Liver (tissue), 9 donors: Measurements from ENCODE around the gene TMEM205. TPM values are rescaled to one million over a fixed set of nuclear protein-coding genes. Genes with fewer than 3 reads are reported as not detected.
A peak's percentile ranks its signal among the peaks of the same experiment; 100 is the strongest.

Experiments
- DNase-seq: peaks from one replicate; pipeline ENCODE4 v3.0.0-alpha.2; 2017; ENCODE audit warnings: low spot score
- H3K27ac ChIP-seq, 2 donors: one replicate each; pipeline ENCODE4 v1.7.0; 2013; ENCODE audit warnings: inconsistent platforms in 2 of 2, low read length in 2 of 2, control low read depth in 1 of 2, low read depth in 1 of 2, mild to moderate bottlenecking in 1 of 2
- H3K27me3 ChIP-seq, 4 donors: one replicate each; pipeline versions ENCODE4 v1.6.1 to v1.7.0; 2013; ENCODE audit warnings: low read length in 3 of 4, inconsistent platforms in 1 of 4, mild to moderate bottlenecking in 1 of 4, moderate library complexity in 1 of 4; ENCODE audit not compliant: control insufficient read depth in 4 of 4, insufficient read depth in 4 of 4
- H3K36me3 ChIP-seq, 4 donors: one replicate each; pipeline versions ENCODE4 v1.6.1 to v1.7.0; 2013; ENCODE audit warnings: low read length in 3 of 4, mild to moderate bottlenecking in 3 of 4, low read depth in 1 of 4, moderate library complexity in 1 of 4; ENCODE audit not compliant: control insufficient read depth in 4 of 4, insufficient read depth in 3 of 4
- H3K4me1 ChIP-seq, 4 donors: one replicate each; pipeline versions ENCODE4 v1.6.1 to v1.7.0; 2013; ENCODE audit warnings: low read length in 3 of 4, mild to moderate bottlenecking in 3 of 4, moderate library complexity in 1 of 4; ENCODE audit not compliant: control insufficient read depth in 4 of 4, insufficient read depth in 4 of 4
- H3K4me3 ChIP-seq, 3 donors: one replicate each; pipeline versions ENCODE4 v1.6.1 to v1.7.0; 2013; ENCODE audit warnings: low read length in 3 of 3, control low read depth in 1 of 3, low read depth in 1 of 3, mild to moderate bottlenecking in 1 of 3
- H3K9ac ChIP-seq, 2 donors: one replicate each; pipeline ENCODE4 v1.7.0; 2013; ENCODE audit warnings: low read length in 2 of 2, mild to moderate bottlenecking in 2 of 2, moderate library complexity in 2 of 2, control low read depth in 1 of 2, low read depth in 1 of 2
- H3K9me3 ChIP-seq, 4 donors: one replicate each; pipeline versions ENCODE4 v1.6.1 to v1.7.0; 2013; ENCODE audit warnings: low read length in 3 of 4; ENCODE audit not compliant: control insufficient read depth in 4 of 4
- ATF3 ChIP-seq: IDR thresholded peaks from 2 replicates; pipeline ENCODE4 v1.6.1; 2016; ENCODE audit warnings: antibody characterized with exemption
- EGR1 ChIP-seq, 2 donors: IDR thresholded peaks; 2 replicates each; pipeline ENCODE4 v1.6.1; 2016 to 2018; ENCODE audit warnings: antibody characterized with exemption in 2 of 2, low read depth in 2 of 2
- FOXA1 ChIP-seq: IDR thresholded peaks from 2 replicates; pipeline ENCODE4 v1.6.1; 2016; ENCODE audit warnings: antibody characterized with exemption
- GABPA ChIP-seq, 2 donors: IDR thresholded peaks in 1 of 2; conservative IDR thresholded peaks in 1 of 2; 2 replicates each; pipeline ENCODE4 v1.6.1; 2016; ENCODE audit warnings: antibody characterized with exemption in 2 of 2, mild to moderate bottlenecking in 1 of 2, moderate library complexity in 1 of 2
- HNF4A ChIP-seq, 2 donors: conservative IDR thresholded peaks; 2 replicates each; pipeline ENCODE4 v1.6.1; 2016; ENCODE audit warnings: antibody characterized with exemption in 2 of 2, mild to moderate bottlenecking in 2 of 2
- HNF4G ChIP-seq: IDR thresholded peaks from 2 replicates; pipeline ENCODE4 v1.6.1; 2016; ENCODE audit warnings: antibody characterized with exemption
- MAX ChIP-seq: IDR thresholded peaks from 2 replicates; pipeline ENCODE4 v1.6.1; 2016; ENCODE audit warnings: antibody characterized with exemption
- NR2F2 ChIP-seq: IDR thresholded peaks from 2 replicates; pipeline ENCODE4 v1.6.1; 2016; ENCODE audit warnings: antibody characterized with exemption
- RAD21 ChIP-seq, 2 donors: IDR thresholded peaks; 2 replicates each; pipeline ENCODE4 v1.6.1; 2016; ENCODE audit warnings: antibody characterized with exemption in 2 of 2, mild to moderate bottlenecking in 2 of 2
- REST ChIP-seq: IDR thresholded peaks from 2 replicates; pipeline ENCODE4 v1.6.1; 2016; ENCODE audit warnings: antibody characterized with exemption, mild to moderate bottlenecking
- RXRA ChIP-seq, 2 donors: IDR thresholded peaks; 2 replicates each; pipeline ENCODE4 v1.6.1; 2017 to 2018; ENCODE audit warnings: antibody characterized with exemption in 2 of 2, mild to moderate bottlenecking in 1 of 2
- SP1 ChIP-seq: IDR thresholded peaks from 2 replicates; pipeline ENCODE4 v1.6.1; 2018; ENCODE audit warnings: antibody characterized with exemption, mild to moderate bottlenecking
- WGBS: extraction: QIAGEN DNeasy Blood & Tissue Kit; methylation state at CpG from one replicate; pipeline ENCODE4 v1.1.7; 2013; 5-methylcytosine and 5-hydroxymethylcytosine counted together
- polyA plus RNA-seq, 2 donors: library from polyadenylated mRNA; stranded (reverse) in 1 of 2; unstranded in 1 of 2; fragments of 200-250 nt in 1 of 2; fragments of >200 nt in 1 of 2; fragmentation: Nextera tagmentation in 1 of 2; extraction: Ambion mirVana in 1 of 2; gene quantifications; one replicate each; pipeline versions ENCODE4 v1.2.1 to v1.2.3, GENCODE V29; 2013 to 2015
- total RNA-seq, 2 donors: library from RNA; depleted of rRNA; stranded (reverse); fragments of >200 nt; gene quantifications; one replicate each; pipeline ENCODE4 v1.2.3, GENCODE V29; 2014
- TF ChIP-seq, protein P1 (sequence below): IDR thresholded peaks from 2 replicates; pipeline ENCODE4 v1.6.1; 2016; ENCODE audit warnings: antibody characterized with exemption
- donor health status: healthy.
- donor health status: healthy.
- donor health status: healthy.
- donor health status: healthy.
- donor health status: healthy.

The TMEM205 gene
- total and polyA plus RNA-seq, 4 donors, result 110 to 410 (median 272) TPM

GRCh38 chr19:11324079-11324661 is 21.9 kb downstream of the TMEM205 start (continued):
- TF ChIP-seq MAX, result peak; percentile 45
- peak; percentile 51 to 61 for TF ChIP-seq RAD21 (IDR thresholded peaks at IDR 0.05)
- TF ChIP-seq, protein P1, sequence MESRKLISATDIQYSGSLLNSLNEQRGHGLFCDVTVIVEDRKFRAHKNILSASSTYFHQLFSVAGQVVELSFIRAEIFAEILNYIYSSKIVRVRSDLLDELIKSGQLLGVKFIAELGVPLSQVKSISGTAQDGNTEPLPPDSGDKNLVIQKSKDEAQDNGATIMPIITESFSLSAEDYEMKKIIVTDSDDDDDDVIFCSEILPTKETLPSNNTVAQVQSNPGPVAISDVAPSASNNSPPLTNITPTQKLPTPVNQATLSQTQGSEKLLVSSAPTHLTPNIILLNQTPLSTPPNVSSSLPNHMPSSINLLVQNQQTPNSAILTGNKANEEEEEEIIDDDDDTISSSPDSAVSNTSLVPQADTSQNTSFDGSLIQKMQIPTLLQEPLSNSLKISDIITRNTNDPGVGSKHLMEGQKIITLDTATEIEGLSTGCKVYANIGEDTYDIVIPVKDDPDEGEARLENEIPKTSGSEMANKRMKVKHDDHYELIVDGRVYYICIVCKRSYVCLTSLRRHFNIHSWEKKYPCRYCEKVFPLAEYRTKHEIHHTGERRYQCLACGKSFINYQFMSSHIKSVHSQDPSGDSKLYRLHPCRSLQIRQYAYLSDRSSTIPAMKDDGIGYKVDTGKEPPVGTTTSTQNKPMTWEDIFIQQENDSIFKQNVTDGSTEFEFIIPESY, result peak; percentile 29
- peak; percentile 83 for TF ChIP-seq SP1

DNA sequence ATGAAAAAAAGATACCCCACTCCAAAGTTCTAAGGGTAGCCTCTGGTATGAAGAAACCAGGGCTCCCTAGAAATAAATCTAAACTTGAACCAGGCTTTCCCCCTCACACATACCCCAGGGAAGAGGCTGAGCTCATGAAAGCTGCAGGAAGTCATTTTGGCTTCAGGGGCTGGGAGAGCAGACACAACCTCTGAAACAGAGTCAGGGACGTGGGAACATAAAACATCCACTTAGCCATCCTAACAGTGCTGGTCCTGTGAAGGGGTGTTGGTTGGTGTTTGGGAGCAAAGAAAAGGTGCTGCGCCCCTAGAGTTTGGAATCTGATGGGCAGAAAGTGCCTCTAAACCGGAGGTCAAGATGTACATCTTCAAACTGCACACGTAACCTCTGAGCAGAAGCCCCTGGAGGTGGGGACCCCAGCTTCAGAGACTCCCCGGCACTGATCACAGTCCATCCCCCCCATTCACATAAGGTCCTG is 22.4 kb downstream of the TMEM205 start:
- Histone ChIP-seq H3K9ac (no peak overlapping the region), H3K27ac (peak overlapping the region; percentile 64 to 85), H3K27me3 (no peaks in the 10 kb centered on the region), H3K36me3 (peaks cover 0 to 2% (median 0%) of the 10 kb centered on the region in 4 donors), H3K4me3 (no peak overlapping the region), H3K4me1 (peaks cover 6 to 16% (median 12%) of the 10 kb centered on the region in 4 donors), H3K9me3 (no peaks in the 10 kb centered on the region)
- WGBS, result 62% methylated on average over 5 of the region's 5 CpGs
- no peak for DNase-seq
- TF ChIP-seq RXRA (IDR thresholded peaks at IDR 0.05), result no peak
- TF ChIP-seq SP1, result no peak
- no peak for TF ChIP-seq HNF4G
- TF ChIP-seq GABPA (IDR thresholded peaks at IDR 0.05 in 1 of 2, conservative IDR thresholded peaks at IDR 0.05 in 1 of 2), result no peak
- TF ChIP-seq FOXA1, result no peak
- no peak for TF ChIP-seq RAD21 (IDR thresholded peaks at IDR 0.05)
- no peak for TF ChIP-seq MAX
- no peak for TF ChIP-seq HNF4A (conservative IDR thresholded peaks at IDR 0.05)
- TF ChIP-seq EGR1 (IDR thresholded peaks at IDR 0.05; ENCODE audit: low read depth in 2 of 2), result no peak
- no peak for TF ChIP-seq NR2F2
- no peak for TF ChIP-seq REST
- no peak for TF ChIP-seq ATF3
- TF ChIP-seq, protein P1, result no peak
